ENCODE results near the gene FSTL3.

DNA sequence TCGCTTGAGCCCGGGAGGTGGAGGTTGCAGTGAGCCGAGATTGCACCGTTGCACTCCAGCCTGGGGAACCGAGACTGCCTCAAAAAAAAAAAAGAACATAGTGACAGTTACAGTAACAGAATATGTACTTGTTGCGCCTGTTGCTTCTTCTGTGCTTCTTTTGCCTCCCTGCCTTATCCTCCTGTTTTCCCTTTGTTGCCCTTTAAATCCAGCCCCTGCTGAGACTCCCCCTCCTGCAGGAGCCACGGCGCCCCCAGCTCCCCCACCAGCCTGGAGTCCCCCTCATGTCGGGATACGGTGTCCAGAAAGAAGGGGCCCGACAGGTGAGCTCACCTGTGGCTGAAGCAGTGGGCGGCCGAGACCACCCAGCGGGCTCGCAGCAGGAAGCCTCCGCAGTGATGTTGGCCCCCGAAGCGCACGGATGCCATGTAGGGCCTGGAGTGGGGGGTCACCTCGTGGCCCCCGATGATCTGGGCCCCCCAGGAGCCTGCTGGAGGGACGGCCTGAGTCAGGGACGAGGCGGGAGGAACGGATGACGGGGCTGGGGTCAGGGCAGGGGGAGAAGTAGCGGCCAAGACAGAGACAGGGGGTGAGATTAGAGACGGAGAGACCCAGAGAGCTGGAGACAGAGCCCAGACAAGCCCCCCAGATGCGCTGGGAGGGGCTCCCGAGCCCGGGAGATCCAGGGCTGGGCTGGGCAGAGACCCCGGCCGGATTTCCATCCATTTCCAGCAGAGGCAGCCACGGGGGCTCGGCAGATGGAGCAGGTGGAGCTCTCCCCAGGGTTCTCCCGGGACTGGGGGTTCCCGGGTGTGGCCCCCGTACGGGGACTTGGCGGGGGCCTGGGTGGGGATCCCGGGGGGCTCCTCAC is 18.5 kb downstream of the FSTL3 start:
- TF ChIP-seq, protein P1, sequence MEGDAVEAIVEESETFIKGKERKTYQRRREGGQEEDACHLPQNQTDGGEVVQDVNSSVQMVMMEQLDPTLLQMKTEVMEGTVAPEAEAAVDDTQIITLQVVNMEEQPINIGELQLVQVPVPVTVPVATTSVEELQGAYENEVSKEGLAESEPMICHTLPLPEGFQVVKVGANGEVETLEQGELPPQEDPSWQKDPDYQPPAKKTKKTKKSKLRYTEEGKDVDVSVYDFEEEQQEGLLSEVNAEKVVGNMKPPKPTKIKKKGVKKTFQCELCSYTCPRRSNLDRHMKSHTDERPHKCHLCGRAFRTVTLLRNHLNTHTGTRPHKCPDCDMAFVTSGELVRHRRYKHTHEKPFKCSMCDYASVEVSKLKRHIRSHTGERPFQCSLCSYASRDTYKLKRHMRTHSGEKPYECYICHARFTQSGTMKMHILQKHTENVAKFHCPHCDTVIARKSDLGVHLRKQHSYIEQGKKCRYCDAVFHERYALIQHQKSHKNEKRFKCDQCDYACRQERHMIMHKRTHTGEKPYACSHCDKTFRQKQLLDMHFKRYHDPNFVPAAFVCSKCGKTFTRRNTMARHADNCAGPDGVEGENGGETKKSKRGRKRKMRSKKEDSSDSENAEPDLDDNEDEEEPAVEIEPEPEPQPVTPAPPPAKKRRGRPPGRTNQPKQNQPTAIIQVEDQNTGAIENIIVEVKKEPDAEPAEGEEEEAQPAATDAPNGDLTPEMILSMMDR (IDR thresholded peaks at IDR 0.05; ENCODE audit: low read length) = no peak
- TF ChIP-seq EZH2 (optimal IDR thresholded peaks at IDR 0.05; ENCODE audit: low read depth, low read length) = no peak

All from MM.1S (cell line).